ELR (cell line): ENCODE measurements around the gene NSMCE3.

Experiments
- DNase-seq: peaks from one replicate; pipeline ENCODE4 v3.0.0-alpha.2; 2015; ENCODE audit warnings: low read depth

The NSMCE3 gene

GRCh38 chr15:29269485-29270168 is at the start of gene NSMCE3:
Gene NSMCE3 (minus strand): TSS chr15:29269822. CDS start chr15:29269705, 117 bp downstream.
- DNase-seq, result peak; percentile 87

DNA sequence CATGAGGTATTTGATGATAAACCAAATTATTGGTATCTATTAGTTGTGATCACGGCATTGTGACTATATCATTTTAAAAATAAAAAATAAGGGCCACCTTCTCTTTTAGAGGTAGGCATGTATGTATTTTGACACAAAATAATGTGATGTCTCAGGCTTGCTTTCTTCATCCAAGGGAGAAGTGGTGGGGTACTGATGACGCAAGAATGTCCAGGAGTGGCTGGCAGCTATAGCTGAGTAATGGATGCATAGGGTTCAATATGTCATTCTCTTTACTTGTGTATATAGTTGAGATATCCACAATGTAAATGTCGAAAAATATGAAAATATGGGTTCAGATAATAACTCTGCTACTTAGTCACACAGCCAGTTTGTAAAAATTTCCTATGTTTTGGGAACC is 46.8 kb upstream of the NSMCE3 start:
- DNase-seq, result no peak

DNA sequence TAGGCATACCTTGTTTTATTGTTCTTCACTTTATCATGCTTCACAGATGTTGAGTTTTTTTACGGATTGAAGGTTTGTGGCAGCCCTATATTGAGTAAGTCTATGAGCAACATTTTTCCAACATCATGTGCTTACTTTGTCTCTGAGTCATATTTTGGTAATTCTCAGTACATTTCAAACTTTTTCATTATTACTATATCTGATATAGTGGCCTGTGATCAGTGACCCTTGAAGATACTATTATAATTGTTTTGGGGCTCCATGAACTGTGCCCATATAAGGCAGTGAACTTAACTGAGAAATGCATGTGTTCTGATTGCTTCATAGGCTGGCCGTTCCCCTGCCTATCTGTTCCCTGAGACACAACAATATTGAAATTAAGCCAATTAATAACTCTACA is 42.8 kb upstream of the NSMCE3 start:
- DNase-seq, result peak; percentile 48

DNA sequence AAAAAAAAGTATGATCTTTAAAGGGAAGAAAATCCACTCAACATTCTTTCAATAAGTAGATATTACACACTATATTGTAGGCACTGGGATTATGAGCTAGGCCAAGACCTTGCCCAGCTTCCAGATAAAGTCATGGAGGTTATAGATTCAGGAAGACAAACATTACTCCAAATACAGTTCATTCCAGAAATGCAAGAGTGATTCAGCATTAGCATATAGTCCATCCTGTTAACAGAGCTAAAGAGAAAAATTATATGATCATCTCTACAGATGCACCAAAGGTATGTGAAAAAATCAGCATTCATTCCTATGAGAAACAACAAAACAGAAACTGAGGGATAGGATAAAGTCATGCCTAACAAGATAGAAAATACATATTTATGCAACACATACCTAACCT is 42.1 kb upstream of the NSMCE3 start:
- DNase-seq, result no peak

DNA sequence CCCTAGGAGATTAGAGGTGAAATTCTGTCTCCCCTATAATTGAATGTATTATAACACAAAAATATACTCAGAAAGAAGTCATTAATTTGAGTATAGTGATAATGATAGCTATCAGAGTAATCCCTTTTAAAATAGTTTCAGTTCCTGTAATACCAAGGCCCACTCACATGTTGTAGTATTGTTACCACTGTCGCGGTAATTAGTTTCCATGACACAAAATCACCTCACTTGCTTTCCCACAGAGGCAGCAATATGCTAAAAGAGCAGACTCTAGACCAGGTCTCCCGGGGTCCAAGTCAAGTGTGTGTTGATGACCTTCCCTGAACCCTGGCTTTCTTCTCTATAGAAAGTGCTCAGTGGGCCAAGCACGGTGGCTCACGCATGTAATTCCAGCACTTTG is 39.5 kb upstream of the NSMCE3 start:
- DNase-seq, result no peak

DNA sequence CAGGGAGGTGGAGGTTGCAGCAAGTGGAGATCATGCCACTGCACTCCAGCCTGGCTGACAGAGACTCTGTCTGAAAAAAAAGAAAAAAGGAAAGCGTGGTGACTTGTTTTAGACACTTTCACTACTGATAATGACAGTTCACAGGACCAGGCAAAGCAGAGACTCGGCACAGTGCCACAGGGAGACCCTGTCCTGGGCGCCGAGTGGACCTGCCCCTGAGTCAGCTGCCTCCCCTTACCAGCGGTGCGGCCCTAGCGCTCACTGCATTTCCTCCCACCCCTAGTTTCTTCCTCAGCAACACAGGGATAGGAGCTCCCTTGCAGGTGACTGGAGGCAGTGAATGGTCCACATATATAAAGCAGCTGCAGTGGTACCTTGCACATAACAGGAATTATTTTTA is 38.7 kb upstream of the NSMCE3 start:
- DNase-seq, result no peak

DNA sequence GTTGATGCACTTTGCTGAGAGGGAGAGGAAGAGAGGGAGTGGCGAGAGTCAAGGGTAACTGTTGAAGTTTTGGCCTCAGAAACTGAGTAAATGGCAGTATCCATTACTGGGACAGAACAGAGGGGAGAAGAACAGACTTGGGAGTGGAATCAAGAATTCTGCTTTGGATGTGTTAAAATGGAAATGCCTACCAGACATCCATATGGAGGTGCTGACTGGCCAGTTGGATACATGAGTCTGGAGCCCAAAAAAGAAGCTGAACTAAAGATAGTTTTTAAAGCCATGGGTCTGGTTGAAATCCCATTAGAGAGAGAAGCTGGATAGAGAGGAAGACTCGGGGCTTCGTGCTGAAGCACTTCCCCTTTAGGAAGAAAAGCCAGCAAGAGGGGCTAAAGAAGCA is 35.9 kb upstream of the NSMCE3 start:
- DNase-seq, result no peak

DNA sequence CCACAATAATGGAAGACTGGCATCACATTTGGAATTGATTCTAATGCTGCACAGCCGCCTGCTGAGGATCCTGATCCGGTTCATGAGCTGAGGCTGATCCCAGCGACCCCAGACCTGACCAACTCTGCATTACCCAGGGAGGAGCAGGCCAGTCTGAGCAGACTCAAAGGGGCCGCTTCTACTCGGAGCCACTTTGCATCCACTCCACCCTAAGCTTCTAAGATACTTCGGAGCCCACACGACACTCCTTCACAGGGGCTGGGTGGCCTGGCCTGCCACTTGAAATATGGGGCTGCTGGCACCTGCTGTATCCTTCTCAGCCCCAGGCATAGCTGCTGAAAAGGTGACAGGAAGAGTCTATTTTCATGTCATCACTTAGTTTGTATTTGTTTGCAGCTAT is 33.2 kb upstream of the NSMCE3 start:
- DNase-seq, result no peak

DNA sequence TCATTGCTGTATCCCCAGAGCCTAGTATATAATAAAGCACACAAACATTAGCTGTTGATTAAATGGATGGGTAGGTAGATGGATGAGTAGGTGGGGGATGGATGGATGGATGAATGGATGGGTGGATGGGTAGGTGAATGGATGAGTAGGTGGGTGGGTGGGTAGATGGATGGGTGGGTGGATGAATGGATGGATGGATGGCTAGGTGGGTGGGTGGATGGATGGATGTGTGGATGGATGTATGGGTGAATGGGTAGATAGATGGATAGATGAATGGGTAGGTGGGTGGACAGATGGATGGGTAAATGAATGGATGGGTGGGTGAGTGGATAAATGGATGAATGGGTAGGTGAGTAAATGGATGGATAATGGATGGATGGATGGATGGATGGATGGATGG is 30.2 kb upstream of the NSMCE3 start:
- no peak for DNase-seq

- DNase-seq, result no peak
Observed at GRCh38 chr15:29299331-29299730, 29.7 kb upstream of the NSMCE3 start.

GRCh38 chr15:29294732-29295325 is 25.2 kb upstream of the NSMCE3 start:
- DNase-seq, result no peak

GRCh38 chr15:29291067-29291845 is 21.6 kb upstream of the NSMCE3 start:
- DNase-seq, result no peak

GRCh38 chr15:29289173-29289572 is 19.6 kb upstream of the NSMCE3 start:
- DNase-seq, result no peak

DNA sequence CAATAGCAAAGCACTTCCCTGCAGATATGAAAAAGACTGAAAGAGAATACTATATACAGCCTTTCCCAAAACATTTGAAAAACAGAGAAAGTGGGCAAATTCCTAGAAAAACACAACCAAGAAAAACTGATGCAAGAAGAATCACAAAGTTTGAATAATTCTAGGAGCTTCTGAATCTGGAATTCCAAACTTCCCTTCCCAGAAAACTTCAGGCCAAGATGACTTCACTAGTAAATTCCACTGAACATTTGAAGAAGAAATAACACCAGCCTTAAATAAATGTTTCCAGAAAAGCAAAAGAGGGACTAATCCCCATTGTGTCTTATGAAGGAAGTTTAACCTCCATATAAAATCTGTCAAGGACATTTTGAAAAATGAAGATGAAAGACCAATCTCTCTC is 15.8 kb upstream of the NSMCE3 start:
- DNase-seq, result no peak

DNA sequence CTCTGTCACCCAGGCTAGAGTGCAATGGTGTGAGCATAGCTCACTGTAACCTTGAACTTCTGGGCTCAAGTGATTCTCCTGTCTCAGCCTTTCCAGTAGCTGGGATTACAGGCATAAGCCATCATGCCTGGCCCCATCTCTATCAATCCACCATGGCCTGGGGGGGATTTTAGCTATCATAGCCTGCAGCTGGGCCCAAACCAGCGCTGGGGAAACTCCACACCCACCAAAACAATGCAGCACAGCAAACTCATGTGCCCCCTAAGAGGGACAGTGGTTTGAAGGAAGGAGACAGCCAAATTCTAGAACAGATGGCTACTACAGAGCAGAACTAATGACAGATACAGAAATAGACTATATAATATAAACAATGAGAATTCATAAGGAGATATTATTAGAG is 13.8 kb upstream of the NSMCE3 start:
- DNase-seq, result no peak

GRCh38 chr15:29280514-29280913 is 10.9 kb upstream of the NSMCE3 start:
- no peak for DNase-seq

DNA sequence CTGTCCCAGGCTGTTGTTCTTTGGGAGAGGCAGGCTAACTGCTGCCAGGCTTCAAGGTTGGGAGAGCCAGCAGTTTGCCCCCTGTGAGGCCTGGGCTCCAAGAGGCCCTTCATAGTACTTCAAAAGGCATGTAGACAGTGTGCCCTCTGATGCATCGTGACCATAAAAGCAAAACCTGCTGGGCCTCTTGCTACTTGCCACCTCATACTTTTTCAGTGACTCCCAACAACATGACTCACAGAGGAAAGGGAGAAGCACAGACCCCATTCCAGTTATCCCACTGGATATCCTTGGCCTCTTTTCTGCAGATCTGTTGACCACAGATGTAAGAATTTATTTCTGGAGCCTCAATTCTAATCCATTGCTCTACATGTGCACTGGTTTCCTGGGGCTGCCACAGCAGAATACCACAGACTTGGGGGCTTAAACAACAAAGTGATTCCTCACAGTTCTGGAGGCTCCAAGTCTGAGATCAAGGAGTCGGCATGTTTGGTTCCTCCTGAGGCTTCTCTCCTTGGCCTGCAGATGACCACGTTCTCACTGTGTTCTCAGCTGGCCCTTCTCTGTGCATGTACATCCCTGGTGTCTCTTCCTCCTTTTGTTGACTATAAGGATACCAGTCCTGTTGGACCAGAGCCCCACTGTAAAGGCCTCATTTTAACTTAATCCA is 8.9 kb upstream of the NSMCE3 start:
- DNase-seq, result peak; percentile 91

DNA sequence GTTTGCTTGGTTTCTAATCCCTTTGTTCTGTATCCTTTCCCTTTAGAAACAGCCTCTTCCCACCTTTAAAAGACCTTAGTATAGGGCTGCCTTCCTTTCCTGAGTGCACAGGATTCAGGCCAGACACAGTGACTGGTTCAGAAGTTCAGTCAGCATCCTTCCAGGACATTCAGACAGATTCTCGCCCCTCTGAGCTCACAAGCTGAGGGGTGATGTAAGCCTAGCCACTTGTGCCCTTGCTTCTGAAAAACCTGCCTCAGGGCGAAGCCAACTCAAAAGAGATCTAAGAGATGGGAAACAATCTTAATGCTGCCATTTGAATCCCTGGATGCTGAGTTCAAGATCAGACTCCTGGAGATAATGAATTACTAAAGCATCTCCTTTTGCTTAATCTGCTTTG is 6.7 kb upstream of the NSMCE3 start:
- peak; percentile 11 for DNase-seq

GRCh38 chr15:29275855-29276254 is 6.2 kb upstream of the NSMCE3 start:
- DNase-seq, result no peak

- DNase-seq, result no peak
Observed at GRCh38 chr15:29274946-29275345, 5.3 kb upstream of the NSMCE3 start.

DNA sequence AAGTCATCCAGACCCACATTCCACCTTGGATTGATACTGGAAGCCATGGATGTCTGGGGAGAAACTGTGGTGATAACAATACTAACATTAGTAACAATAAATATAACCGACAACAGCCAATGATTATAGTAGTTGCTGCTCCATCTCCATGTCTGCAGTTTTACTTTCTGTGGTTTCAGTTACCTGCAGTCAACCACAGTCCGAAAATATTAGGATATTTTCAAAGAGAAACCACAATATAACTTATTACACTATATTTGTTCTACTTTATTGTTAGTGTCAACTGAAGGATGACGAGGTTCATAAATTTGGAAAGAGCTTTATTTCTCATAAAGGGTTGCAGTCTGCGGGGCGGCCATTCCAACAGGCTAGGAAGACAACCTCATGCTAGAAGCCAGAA is 2.6 kb upstream of the NSMCE3 start:
- DNase-seq, result no peak

GRCh38 chr15:29270976-29271375 is 1.4 kb upstream of the NSMCE3 start:
- DNase-seq, result peak; percentile 64
